Measurements from ENCODE around the gene EVI5L. TPM values are rescaled to one million over a fixed set of nuclear protein-coding genes. Genes with fewer than 3 reads are reported as not detected.

EVI5L gene
- total RNA-seq, 2 donors from 2014 or later: 4.6 to 7.8 TPM

GRCh38 chr19:7833225-7834099, 3.4 kb downstream of the EVI5L start:
- no peaks in the 10 kb centered on the region for H3K36me3 Mint-ChIP-seq
- DNase-seq (ENCODE audit: low spot score in 2 of 2) (no peak), ATAC-seq (no peak)
- H3K9me3 Mint-ChIP-seq: no peaks in the 10 kb centered on the region
- H3K27ac Mint-ChIP-seq: no peak overlapping the region

- Mint-ChIP-seq H3K36me3 (no peaks in the 10 kb centered on the region), H3K9me3 (no peaks in the 10 kb centered on the region), H3K27ac (peak overlapping the region in 1 of 2 donors; percentile 6)
- no peak for ATAC-seq
- DNase-seq (ENCODE audit: low spot score in 2 of 2): no peak
These were observed 9.5 kb downstream of the EVI5L start for GRCh38 chr19:7839476-7839875.

- H3K27ac Mint-ChIP-seq: no peak overlapping the region
- H3K36me3 Mint-ChIP-seq: no peaks in the 10 kb centered on the region
- ATAC-seq (no peak), DNase-seq (ENCODE audit: low spot score in 2 of 2) (no peak)
- no peaks in the 10 kb centered on the region for H3K9me3 Mint-ChIP-seq
These were observed 10.6 kb downstream of the EVI5L start for GRCh38 chr19:7840629-7841028.

DNA sequence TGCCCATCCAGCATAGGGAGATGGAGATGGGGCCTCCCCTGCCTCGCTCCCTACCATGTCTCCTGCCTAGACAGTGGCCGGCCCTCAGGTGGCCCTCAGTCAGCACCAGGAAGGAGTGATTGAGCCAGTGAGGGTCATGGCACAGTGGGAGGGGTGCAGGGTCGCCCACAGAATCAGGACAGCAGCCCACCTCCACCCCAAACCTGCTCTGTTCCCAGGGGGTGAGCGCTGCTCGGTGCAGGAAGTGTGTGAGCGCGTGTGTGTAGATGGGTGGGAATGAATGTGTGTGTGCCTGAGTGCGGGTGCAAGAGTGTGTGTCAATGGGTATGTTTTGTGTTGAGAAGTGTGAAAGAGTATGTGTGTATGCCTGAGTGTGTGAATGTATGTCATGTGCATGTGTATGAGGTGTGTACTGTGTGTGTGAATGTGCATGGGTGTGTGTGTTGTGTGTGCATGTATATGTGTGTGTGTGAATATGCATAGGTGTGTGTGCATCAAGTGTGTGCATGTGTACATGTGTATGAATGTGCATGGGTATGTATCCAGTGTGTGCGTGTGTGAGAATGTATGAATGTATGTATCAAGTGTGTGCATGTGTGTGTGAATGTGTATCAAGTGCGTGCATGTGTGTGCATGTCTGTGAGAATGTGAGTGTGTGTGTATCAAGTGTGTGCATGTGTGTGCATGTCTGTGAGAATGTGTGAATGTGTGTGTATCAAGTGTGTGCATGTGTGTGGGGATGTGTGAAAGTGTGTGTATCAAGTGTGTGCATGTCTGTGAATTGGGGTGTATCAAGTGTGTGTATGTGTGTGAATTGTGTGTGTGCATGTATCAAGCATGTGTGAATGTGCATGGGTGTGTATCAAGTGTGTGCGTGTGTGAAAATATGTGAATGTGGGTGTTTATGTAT, 12.0 kb downstream of the EVI5L start:
- DNase-seq (ENCODE audit: low spot score in 2 of 2) (no peak), ATAC-seq (no peak)
- Mint-ChIP-seq H3K9me3 (no peaks in the 10 kb centered on the region), H3K36me3 (no peaks in the 10 kb centered on the region), H3K27ac (no peak overlapping the region)

GRCh38 chr19:7842661-7843294, 12.8 kb downstream of the EVI5L start:
- H3K9me3 Mint-ChIP-seq: no peaks in the 10 kb centered on the region

GRCh38 chr19:7843521-7843920, 13.5 kb downstream of the EVI5L start:
- Mint-ChIP-seq H3K36me3 (no peaks in the 10 kb centered on the region), H3K27ac (no peak overlapping the region), H3K9me3 (no peaks in the 10 kb centered on the region)
- no peak for ATAC-seq
- DNase-seq (ENCODE audit: low spot score in 2 of 2): no peak

More at GRCh38 chr19:7842661-7843294, 12.8 kb downstream of the EVI5L start:
- H3K27ac Mint-ChIP-seq: no peak overlapping the region
- DNase-seq (ENCODE audit: low spot score in 2 of 2) (no peak), ATAC-seq (no peak)
- no peaks in the 10 kb centered on the region for H3K36me3 Mint-ChIP-seq

DNA sequence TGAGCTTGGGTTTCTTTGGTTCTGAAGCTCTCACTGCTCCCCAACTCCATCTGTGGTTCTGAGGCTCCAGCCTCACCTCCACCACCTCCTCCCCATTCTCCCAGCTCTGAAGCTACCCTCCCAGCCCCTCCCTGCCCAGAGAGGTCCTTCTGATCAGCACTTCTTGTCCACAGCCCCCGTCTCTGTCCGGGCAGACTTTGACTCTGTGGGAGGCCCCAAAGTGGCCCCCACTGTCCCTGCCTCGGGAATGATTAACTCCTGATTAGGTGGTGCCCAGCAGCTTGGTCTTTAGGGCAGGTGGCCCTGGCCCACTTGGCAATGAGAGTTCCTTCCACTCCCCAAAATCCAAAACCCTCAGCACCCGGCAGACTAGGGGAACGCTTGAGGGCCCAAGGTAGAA, 14.4 kb downstream of the EVI5L start:
- no peak for DNase-seq (ENCODE audit: low spot score in 2 of 2)
- no peak for ATAC-seq
- no peaks in the 10 kb centered on the region for H3K9me3 Mint-ChIP-seq
- H3K36me3 Mint-ChIP-seq: no peaks in the 10 kb centered on the region
- no peak overlapping the region for H3K27ac Mint-ChIP-seq

DNA sequence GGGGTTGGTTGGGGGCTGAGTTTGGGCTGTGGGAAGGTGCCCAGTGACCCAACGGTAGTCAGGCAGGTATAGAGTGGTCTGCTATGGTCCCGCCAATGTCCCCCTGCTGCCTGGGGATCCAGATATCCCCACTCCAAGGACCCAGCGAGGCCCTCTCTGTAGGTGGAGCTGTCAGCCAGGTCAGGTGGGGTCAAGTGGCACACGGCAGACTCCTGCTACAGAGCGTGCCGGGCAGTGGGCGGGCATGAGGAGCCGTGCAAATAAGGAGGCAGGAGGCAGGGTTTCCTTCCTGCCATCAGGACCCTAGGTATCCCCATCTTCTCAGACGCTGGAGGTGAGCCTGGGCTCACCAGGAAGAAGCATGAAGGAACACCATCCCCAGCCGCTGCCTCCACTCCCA, 14.9 kb downstream of the EVI5L start:
- ATAC-seq: no peak
- Mint-ChIP-seq H3K36me3 (no peaks in the 10 kb centered on the region), H3K9me3 (no peaks in the 10 kb centered on the region), H3K27ac (no peak overlapping the region)
- DNase-seq (ENCODE audit: low spot score in 2 of 2): no peak

GRCh38 chr19:7845390-7846154, 15.6 kb downstream of the EVI5L start:
- no peak overlapping the region for H3K27ac Mint-ChIP-seq
- H3K9me3 Mint-ChIP-seq: no peaks in the 10 kb centered on the region
- DNase-seq (ENCODE audit: low spot score in 2 of 2) (no peak), ATAC-seq (no peak)
- no peaks in the 10 kb centered on the region for H3K36me3 Mint-ChIP-seq

GRCh38 chr19:7846155-7846646, 16.2 kb downstream of the EVI5L start:
- Mint-ChIP-seq H3K27ac (no peak overlapping the region), H3K36me3 (no peaks in the 10 kb centered on the region), H3K9me3 (no peaks in the 10 kb centered on the region)
- DNase-seq (ENCODE audit: low spot score in 2 of 2) (no peak), ATAC-seq (no peak)

GRCh38 chr19:7847664-7848063, 17.6 kb downstream of the EVI5L start:
- Mint-ChIP-seq H3K36me3 (no peaks in the 10 kb centered on the region), H3K9me3 (no peaks in the 10 kb centered on the region), H3K27ac (no peak overlapping the region)
- ATAC-seq (no peak), DNase-seq (ENCODE audit: low spot score in 2 of 2) (no peak)

DNA sequence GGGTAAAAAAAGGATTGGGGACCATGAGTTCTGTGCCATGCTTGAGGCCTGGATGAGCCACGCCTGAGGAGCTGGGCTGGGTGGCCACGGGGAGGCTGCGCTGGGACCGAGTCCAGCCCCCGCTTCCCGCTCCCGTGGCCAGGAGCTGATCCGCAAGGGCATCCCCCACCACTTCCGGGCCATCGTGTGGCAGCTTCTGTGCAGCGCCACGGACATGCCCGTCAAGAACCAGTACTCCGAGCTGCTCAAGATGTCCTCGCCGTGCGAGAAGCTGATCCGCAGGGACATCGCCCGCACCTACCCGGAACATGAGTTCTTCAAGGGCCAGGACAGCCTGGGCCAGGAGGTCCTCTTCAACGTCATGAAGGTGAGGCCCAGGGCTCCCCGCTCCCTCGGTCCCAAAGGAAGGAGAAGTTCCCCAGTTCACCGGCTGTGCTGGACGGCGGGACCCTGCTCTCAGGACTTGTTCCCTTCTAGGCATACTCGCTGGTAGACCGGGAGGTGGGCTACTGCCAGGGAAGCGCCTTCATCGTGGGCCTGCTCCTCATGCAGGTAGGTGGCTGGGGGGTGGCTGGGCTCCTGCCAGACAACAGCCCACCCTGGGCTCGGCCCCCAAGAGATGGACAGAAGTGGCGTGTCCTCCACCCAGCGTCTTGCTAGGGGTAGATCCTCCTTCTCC, 18.9 kb downstream of the EVI5L start:
- ATAC-seq (no peak), DNase-seq (ENCODE audit: low spot score in 2 of 2) (no peak)
- Mint-ChIP-seq H3K27ac (no peak overlapping the region), H3K9me3 (no peaks in the 10 kb centered on the region), H3K36me3 (no peaks in the 10 kb centered on the region)

- no peak for ATAC-seq
- no peaks in the 10 kb centered on the region for H3K9me3 Mint-ChIP-seq
- no peak for DNase-seq (ENCODE audit: low spot score in 2 of 2)
- H3K27ac Mint-ChIP-seq: no peak overlapping the region
- H3K36me3 Mint-ChIP-seq: no peaks in the 10 kb centered on the region
These were observed 19.6 kb downstream of the EVI5L start for GRCh38 chr19:7849631-7849999.

DNA sequence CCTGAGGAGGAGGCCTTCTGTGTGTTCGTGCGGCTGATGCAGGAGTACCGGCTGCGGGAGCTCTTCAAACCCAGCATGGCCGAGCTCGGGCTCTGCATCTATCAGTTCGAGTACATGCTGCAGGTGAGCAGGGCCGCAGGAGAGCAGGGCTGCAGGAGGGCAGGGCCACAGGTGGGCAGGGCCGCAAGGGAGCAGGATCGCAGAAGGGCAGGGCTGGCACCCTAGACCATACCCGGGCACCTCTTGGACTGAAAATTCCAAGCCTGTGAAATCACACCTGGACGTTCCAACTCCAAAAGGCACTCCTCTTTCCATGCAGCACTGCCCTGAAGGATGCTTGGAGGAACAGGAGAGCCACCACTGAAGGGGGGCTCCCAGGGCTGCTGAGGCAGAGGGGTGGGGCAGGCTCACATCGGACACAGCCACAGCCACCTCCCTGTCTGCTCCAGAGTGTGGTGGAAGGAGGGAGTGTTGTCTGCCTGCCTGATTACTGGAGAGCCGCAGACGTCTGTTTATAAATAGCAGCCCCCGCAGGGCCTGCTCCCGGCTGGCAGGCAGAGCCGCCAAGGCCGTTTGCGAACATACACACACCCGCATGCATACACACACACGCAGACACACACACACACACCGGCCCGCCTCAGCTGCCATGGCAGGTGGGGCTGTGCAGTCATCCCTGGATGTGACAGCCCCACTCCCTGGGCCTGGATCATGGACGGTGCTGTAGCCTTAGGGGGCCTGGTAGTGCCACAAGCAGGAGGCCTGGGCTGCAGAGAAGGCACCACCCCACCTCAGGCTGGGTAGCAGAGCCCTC, 20.2 kb downstream of the EVI5L start:
- H3K36me3 Mint-ChIP-seq: no peaks in the 10 kb centered on the region
- no peak overlapping the region for H3K27ac Mint-ChIP-seq
- no peaks in the 10 kb centered on the region for H3K9me3 Mint-ChIP-seq
- DNase-seq (ENCODE audit: low spot score in 2 of 2) (no peak), ATAC-seq (no peak)

DNA sequence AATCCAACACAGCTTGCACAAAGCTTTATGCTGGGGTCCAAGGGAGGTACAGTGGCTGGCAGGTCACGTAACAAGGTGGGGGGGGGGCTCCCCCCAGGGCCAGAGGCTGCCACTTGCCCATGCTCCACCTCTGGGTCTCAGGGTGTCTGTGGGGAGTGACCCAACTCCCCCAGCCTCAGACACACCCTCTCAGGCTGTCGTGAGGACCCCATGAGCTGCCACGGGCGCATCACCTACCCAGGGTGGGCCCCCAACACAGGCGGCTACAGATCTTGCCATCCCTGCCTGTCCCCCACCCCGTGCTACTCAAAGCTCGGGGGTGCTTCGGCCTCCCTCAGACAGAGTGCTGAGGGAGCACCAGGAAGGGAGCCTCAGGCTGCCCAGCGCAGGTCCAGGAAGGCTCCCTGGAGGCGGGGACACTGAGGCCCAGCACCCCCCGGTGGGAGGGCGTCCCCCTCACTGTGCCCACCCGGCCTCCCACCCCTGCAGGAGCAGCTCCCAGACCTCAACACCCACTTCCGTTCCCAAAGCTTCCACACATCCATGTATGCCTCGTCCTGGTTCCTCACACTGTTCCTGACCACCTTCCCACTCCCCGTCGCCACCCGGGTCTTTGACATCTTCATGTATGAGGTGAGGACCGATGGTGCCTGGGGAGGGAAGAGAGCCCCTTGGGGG, 21.1 kb downstream of the EVI5L start:
- no peak for ATAC-seq

More for the DNA sequence above, 21.1 kb downstream of the EVI5L start:
- Mint-ChIP-seq H3K27ac (no peak overlapping the region), H3K9me3 (no peaks in the 10 kb centered on the region), H3K36me3 (no peaks in the 10 kb centered on the region)
- no peak for DNase-seq (ENCODE audit: low spot score in 2 of 2)
